HEK293 (cell line): ENCODE results near the gene EPS8.

ENCODE experiments used
- CTCF ChIA-PET: fragments of 350-600 bp; formaldehyde crosslinking; extraction: SDS; loops from one replicate; lab custom pipeline; 2021; ENCODE audit warnings: antibody characterized with exemption; lab: Yijun Ruan, JAX
- POLR2A ChIA-PET: fragments of 300-600 bp; formaldehyde crosslinking; extraction: SDS; loops from one replicate; lab custom pipeline; 2020; ENCODE audit warnings: antibody characterized with exemption, inconsistent platforms; lab: Yijun Ruan, JAX
- H3K27ac ChIP-seq: fragments of 200-500 bp; sonication (Bioruptor generic); 2 replicates; pipeline ENCODE4 v1.5.1; 2014; ENCODE audit warnings: low read depth, low read length, control low read depth, inconsistent platforms; ENCODE audit errors: extremely low read depth
- H3K36me3 ChIP-seq, 2 experiments: fragments of 200-500 bp in 1 of 2; sonication (Bioruptor generic) in 1 of 2; 1 replicate in 1 of 2; 2 replicates in 1 of 2; pipeline ENCODE4 v1.5.1; 2014 to 2017; ENCODE audit warnings: inconsistent platforms in 2 of 2, low read length in 2 of 2; ENCODE audit not compliant: control insufficient read depth in 2 of 2, insufficient read depth in 1 of 2
- H3K4me1 ChIP-seq: fragments of 200-500 bp; sonication (Bioruptor generic); 2 replicates; pipeline ENCODE4 v1.5.1; 2014; ENCODE audit warnings: mild to moderate bottlenecking, low read length, inconsistent platforms; ENCODE audit not compliant: control insufficient read depth, insufficient read depth
- H3K4me3 ChIP-seq: 2 replicates; pipeline ENCODE4 v1.5.1; 2011; ENCODE audit warnings: low read depth, mild to moderate bottlenecking, control low read depth, low read length, moderate library complexity
- H3K9me3 ChIP-seq: fragments of 200-500 bp; sonication (Bioruptor generic); 2 replicates; pipeline ENCODE4 v1.5.1; 2014; ENCODE audit warnings: low read depth, low read length, inconsistent platforms; ENCODE audit not compliant: control insufficient read depth, insufficient read depth
- GFI1B ChIP-seq: fragments of 450-650 bp; formaldehyde crosslinking; IDR thresholded peaks from 2 replicates; pipeline ENCODE4 v1.5.1; 2016; ENCODE audit warnings: missing biosample characterization, missing genetic modification characterization
- MEIS1 ChIP-seq: sonication (generic); formaldehyde crosslinking; IDR thresholded peaks from 2 replicates; pipeline ENCODE4 v1.8.1; 2022; ENCODE audit warnings: missing genetic modification reagents, mild to moderate bottlenecking, borderline replicate concordance
- PRDM2 ChIP-seq: fragments of 450-650 bp; formaldehyde crosslinking; IDR thresholded peaks from 2 replicates; pipeline ENCODE4 v1.5.1; 2016; ENCODE audit warnings: missing biosample characterization, missing genetic modification characterization, borderline replicate concordance
- SALL2 ChIP-seq: fragments of 450-650 bp; formaldehyde crosslinking; IDR thresholded peaks from 2 replicates; pipeline ENCODE4 v1.5.0; 2017; ENCODE audit warnings: missing biosample characterization, mild to moderate bottlenecking, missing genetic modification characterization, borderline replicate concordance
- SETDB1 ChIP-seq: IDR thresholded peaks from one replicate; pipeline ENCODE4 v1.6.1; 2017; ENCODE audit warnings: mild to moderate bottlenecking, low read length, moderate library complexity, mixed read lengths; ENCODE audit not compliant: insufficient read length
- ZFP41 ChIP-seq: fragments of 450-650 bp; formaldehyde crosslinking; IDR thresholded peaks from 2 replicates; pipeline ENCODE4 v1.5.1; 2016; ENCODE audit warnings: missing biosample characterization, missing genetic modification characterization, borderline replicate concordance
- ZNF169 ChIP-seq: fragments of 450-650 bp; formaldehyde crosslinking; IDR thresholded peaks from 2 replicates; pipeline ENCODE4 v1.5.1; 2016; ENCODE audit warnings: missing biosample characterization, missing genetic modification characterization
- ZNF292 ChIP-seq: fragments of 450-650 bp; formaldehyde crosslinking; IDR thresholded peaks from 2 replicates; pipeline ENCODE4 v1.5.1; 2016; ENCODE audit warnings: low read depth, missing biosample characterization, missing genetic modification characterization, borderline replicate concordance
- ZNF350 ChIP-seq: fragments of 450-650 bp; formaldehyde crosslinking; IDR thresholded peaks from 2 replicates; pipeline ENCODE4 v1.5.0; 2017; ENCODE audit warnings: missing biosample characterization, mild to moderate bottlenecking, missing genetic modification characterization
- ZNF366 ChIP-seq: fragments of 450-650 bp; formaldehyde crosslinking; conservative IDR thresholded peaks from 2 replicates; pipeline ENCODE4 v1.5.1; 2016; ENCODE audit warnings: missing biosample characterization, missing genetic modification characterization
- ZNF449 ChIP-seq: fragments of 450-650 bp; formaldehyde crosslinking; IDR thresholded peaks from 2 replicates; pipeline ENCODE4 v1.5.1; 2017; ENCODE audit warnings: missing biosample characterization, mild to moderate bottlenecking, missing genetic modification characterization, moderate library complexity
- ZNF549 ChIP-seq: fragments of 450-650 bp; IDR thresholded peaks from 2 replicates; pipeline ENCODE4 v1.5.1; 2018; ENCODE audit warnings: missing biosample characterization, missing genetic modification characterization, mild to moderate bottlenecking, inconsistent platforms, moderate library complexity
- ZNF560 ChIP-seq: fragments of 450-650 bp; formaldehyde crosslinking; IDR thresholded peaks from 2 replicates; pipeline ENCODE4 v1.5.1; 2017; ENCODE audit warnings: missing biosample characterization, missing genetic modification characterization, borderline replicate concordance
- ZNF571 ChIP-seq: fragments of 450-650 bp; formaldehyde crosslinking; IDR thresholded peaks from 2 replicates; pipeline ENCODE4 v1.5.0; 2017; ENCODE audit warnings: missing biosample characterization, missing genetic modification characterization
- ZNF580 ChIP-seq: fragments of 450-650 bp; formaldehyde crosslinking; IDR thresholded peaks from 2 replicates; pipeline ENCODE4 v1.5.1; 2016; ENCODE audit warnings: missing biosample characterization, missing genetic modification characterization
- ZNF624 ChIP-seq: fragments of 450-650 bp; formaldehyde crosslinking; IDR thresholded peaks from 2 replicates; pipeline ENCODE4 v1.5.1; 2017; ENCODE audit warnings: missing biosample characterization, missing genetic modification characterization
- ZNF677 ChIP-seq: fragments of 450-650 bp; IDR thresholded peaks from 2 replicates; pipeline ENCODE4 v1.5.0; 2018; ENCODE audit warnings: missing biosample characterization, mild to moderate bottlenecking, missing genetic modification characterization, moderate library complexity
- ZNF704 ChIP-seq: fragments of 450-650 bp; formaldehyde crosslinking; IDR thresholded peaks from 2 replicates; pipeline ENCODE4 v1.5.1; 2016; ENCODE audit warnings: missing biosample characterization, missing genetic modification characterization
- ZNF776 ChIP-seq: fragments of 450-650 bp; formaldehyde crosslinking; IDR thresholded peaks from 2 replicates; pipeline ENCODE4 v1.5.0; 2017; ENCODE audit warnings: missing biosample characterization, missing genetic modification characterization, borderline replicate concordance

The EPS8 gene

GRCh38 chr12:15597125-15597830 is 191.9 kb downstream of the EPS8 start:
- H3K27ac ChIP-seq, result no peak overlapping the region
- TF ChIP-seq ZNF571 (tag by site-specific recombination) (no peak), ZNF580 (tag by site-specific recombination) (no peak), ZNF366 (tag by site-specific recombination) (no peak)
- H3K4me1 ChIP-seq, result peaks cover 7% of the 10 kb centered on the region; the same call in 1 of the 2 replicates
- POLR2A ChIA-PET, result no interaction called here
- H3K9me3 ChIP-seq, result no peaks in the 10 kb centered on the region
- no peaks in the 10 kb centered on the region for H3K36me3 ChIP-seq
- CTCF ChIA-PET, result interaction anchor here (0.6 to 0.9 kb wide), 2 partner anchors 65 to 460 kb away, joined by 3 read pairs; no protein-coding TSS in a partner anchor
- no peak overlapping the region for H3K4me3 ChIP-seq

GRCh38 chr12:15596174-15596573 is 193.0 kb downstream of the EPS8 start:
- TF ChIP-seq ZNF549 (tag by site-specific recombination), result no peak
- TF ChIP-seq ZNF704 (tag by site-specific recombination), result no peak
- no peak for TF ChIP-seq ZNF560 (tag by site-specific recombination)
- no peak for TF ChIP-seq ZNF292 (tag by site-specific recombination)
- 0 out of 2 replicates have a peak, but pooled peaks have one; percentile 38 for TF ChIP-seq ZNF449 (tag by site-specific recombination)
- no peak for TF ChIP-seq SETDB1
- ChIA-PET POLR2A (no interaction called here), CTCF (interaction anchor here (0.9 kb wide), 1 partner anchor 64 kb away, joined by 3 read pairs; no protein-coding TSS in a partner anchor)
- H3K4me3 ChIP-seq, result no peak overlapping the region
- H3K27ac ChIP-seq, result no peak overlapping the region
- no peaks in the 10 kb centered on the region for H3K36me3 ChIP-seq
- no peaks in the 10 kb centered on the region for H3K9me3 ChIP-seq
- peaks cover 7% of the 10 kb centered on the region; the same call in 1 of the 2 replicates for H3K4me1 ChIP-seq

GRCh38 chr12:15592934-15593333 is 196.3 kb downstream of the EPS8 start:
- H3K9me3 ChIP-seq, result no peaks in the 10 kb centered on the region
- ChIA-PET POLR2A (no interaction called here), CTCF (interaction anchor here (0.5 to 4.8 kb wide), 4 partner anchors 8 to 858 kb away, joined by 3 to 78 read pairs (median 4); no protein-coding TSS in a partner anchor)
- no peaks in the 10 kb centered on the region for H3K36me3 ChIP-seq
- no peak overlapping the region for H3K27ac ChIP-seq
- no peak for TF ChIP-seq ZNF169 (tag by site-specific recombination)
- TF ChIP-seq MEIS1 (CRISPR knock-in tag), result no peak
- TF ChIP-seq ZNF624, result no peak
- TF ChIP-seq ZNF350 (tag by site-specific recombination), result no peak
- TF ChIP-seq ZNF571 (tag by site-specific recombination), result no peak
- TF ChIP-seq ZNF776 (tag by site-specific recombination), result no peak
- TF ChIP-seq ZFP41 (tag by site-specific recombination), result no peak
- TF ChIP-seq PRDM2 (tag by site-specific recombination), result no peak
- TF ChIP-seq GFI1B (tag by site-specific recombination), result no peak
- no peak for TF ChIP-seq ZNF677
- no peak for TF ChIP-seq SALL2 (tag by site-specific recombination)
- H3K4me3 ChIP-seq, result no peak overlapping the region
- no peaks in the 10 kb centered on the region for H3K4me1 ChIP-seq
